ENCODE measurements around the gene SPSB3.
A peak's percentile ranks its signal among the peaks of the same experiment; 100 is the strongest.

Gene SPSB3

DNA sequence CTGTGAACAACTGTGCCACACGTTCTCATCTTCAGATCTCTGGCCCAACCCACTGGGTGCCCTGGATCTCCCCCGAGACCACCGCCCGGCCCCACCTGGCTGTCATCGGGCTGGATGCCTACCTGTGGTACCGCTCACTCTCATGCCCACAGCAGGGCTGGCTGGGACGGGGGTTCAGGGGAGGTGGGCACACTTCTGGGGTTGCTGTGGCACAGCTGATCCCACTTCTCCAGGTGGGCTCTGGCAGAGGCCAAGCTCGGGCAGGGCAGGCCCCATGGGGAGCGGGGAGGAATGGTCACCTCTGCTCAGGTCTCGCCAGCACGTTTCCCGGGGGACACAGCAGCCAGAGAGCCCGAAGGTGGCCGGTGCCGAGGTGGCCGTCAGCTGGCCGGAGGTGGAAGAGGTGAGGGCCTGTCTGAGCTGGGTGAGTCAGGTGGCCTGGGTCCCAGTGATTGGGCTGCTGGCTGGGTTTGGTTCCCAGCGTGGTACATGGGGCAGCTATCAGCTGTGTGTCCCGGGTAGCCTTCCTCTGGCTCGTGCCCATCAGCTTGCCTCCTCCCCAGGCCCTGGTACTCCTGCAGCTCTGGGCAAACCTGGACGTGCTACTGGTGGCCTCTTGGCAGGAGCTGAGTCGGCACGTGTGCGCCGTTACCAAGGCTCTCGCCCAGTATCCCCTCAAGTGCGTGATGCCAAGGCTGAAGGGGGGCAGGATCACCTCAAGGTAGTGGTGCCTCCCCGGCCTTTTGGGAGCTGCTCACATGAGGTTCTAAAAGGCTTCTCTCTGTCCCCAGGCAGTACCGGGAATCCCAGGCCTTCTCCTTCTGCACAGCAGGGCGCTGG, 7.1 kb downstream of the SPSB3 start:
- no peak for DNase-seq (ENCODE audit: low read depth in 2 of 2)

DNA sequence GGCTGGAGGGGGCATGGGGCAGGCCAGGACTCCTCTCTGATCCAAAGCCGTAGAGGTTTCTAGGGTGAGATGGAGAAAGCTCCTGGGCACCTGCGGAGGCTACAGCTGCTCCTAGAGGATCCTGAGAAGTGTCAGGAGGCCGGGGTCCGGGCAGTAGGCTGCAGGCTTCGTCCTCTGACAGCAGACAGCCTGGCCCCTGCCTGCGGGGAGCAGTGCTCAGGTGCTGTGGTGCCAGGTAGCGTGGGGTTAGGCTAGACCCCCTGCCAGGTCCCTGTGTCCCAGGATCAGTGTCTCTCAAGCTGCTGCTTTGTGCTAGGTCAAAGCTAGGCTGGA, 8.0 kb downstream of the SPSB3 start:
- DNase-seq (ENCODE audit: low read depth in 2 of 2) = no peak

DNA sequence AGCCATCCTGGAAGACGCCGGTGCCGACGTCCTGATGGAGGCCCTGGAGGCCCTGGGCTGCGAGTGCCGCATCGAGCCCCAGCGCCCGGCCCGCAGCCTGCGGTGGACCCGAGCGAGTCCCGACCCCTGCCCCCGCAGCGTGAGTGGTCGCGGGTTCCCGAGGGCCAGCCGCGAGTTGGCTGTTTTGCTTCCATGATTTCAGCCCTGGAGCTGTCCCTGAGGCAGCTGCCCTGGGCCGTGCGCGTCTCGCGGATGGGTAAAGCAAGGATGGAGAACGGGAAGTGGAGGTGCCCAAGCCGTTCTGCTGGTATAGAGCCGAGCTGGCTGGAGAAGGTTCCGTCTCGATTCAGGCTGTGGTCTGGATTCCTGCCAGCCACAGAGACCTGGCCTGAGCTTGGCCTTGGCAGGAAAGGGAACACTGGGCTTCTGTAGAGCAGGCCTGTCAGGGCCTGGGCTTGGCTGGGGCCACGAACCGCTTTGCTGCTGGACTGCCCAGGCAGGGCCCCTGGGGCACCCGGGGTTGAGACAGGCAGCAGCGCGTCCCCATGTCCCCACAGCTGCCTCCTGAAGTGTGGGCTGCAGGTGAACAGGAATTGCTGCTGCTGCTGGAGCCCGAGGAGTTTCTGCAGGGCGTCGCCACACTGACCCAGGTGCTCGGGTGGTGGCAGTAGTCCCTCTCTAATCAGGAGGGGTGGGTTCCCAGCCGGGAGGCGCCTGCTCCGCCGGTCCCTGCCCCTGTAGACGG, 8.5 kb downstream of the SPSB3 start:
- DNase-seq (ENCODE audit: low read depth in 2 of 2) = no peak

DNA sequence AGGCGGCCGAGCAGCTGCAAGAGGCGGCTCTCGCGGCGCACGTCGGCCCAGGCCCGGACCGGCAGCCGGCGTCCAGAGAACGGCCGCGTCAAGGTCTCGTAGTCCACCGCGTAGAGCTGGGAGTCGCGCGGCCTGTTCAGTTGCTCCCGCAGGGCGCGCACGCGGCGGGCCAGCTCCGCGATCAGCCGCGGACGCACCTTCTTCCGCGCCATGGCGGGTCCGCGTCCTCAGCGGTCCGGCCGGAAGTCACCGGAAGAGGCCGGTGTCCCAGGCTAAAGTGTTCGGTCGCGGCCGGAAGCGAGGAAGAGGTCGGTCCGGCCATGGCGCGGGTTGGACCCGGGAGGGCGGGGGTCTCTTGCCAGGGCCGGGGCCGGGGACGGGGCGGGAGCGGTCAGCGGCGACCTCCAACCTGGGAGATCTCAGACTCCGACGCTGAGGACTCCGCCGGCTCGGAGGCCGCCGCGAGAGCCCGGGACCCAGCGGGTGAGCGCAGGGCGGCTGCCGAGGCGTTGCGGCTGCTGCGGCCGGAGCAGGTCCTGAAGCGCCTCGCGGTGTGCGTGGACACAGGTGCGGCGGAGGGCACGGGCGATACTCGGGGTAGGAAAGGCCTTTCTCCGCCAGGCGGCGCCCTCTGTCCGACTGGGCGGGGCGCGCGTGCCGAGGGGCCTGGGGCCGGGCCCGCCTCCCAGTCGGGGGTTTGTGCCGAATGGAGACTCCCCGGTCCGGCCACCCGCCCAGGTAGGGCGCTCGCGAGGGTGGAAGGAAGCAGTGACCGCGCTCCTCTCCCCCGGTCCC, 9.3 kb downstream of the SPSB3 start, which contains the start of gene MRPS34:
MRPS34 (minus strand) TSS at position 227 of the 795 bp plus-strand sequence; CDS start at position 212, 15 bp downstream.
- DNase-seq (ENCODE audit: low read depth in 2 of 2) = peak; percentile 69 to 73

DNA sequence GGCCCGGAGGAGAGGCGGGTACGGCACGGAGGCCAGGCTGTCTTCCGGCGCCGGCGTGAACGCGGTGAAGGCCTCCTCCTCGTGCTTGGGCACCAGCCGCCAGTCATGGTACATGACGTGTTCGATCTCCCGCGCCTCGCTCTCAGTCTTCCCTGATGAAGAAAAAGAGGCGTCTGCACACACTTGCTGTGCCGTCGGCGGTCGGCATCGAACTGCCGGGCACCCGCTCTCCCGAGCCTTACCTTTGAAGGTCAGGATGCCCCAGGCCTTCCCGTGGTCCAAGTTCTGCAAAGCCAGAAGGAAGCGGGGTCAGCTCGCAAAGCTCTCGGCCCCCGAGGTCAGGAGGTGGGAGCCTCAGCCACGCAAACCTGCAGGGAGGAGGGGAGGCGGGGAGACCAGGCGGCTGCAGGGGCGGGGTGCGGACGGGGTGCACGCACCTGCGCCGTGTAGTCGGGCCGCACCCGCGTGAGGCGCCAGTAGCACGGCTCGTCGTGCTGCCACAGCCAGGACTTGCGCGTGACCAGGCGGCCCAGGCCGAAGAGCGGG, 9.9 kb downstream of the SPSB3 start, which contains the start of gene EME2:
EME2 (plus strand) TSS at position 449 of the 546 bp plus-strand sequence. CDS start 418 bp downstream, outside the sequence.
- peak; percentile 34 to 38 for DNase-seq (ENCODE audit: low read depth in 2 of 2)

DNA sequence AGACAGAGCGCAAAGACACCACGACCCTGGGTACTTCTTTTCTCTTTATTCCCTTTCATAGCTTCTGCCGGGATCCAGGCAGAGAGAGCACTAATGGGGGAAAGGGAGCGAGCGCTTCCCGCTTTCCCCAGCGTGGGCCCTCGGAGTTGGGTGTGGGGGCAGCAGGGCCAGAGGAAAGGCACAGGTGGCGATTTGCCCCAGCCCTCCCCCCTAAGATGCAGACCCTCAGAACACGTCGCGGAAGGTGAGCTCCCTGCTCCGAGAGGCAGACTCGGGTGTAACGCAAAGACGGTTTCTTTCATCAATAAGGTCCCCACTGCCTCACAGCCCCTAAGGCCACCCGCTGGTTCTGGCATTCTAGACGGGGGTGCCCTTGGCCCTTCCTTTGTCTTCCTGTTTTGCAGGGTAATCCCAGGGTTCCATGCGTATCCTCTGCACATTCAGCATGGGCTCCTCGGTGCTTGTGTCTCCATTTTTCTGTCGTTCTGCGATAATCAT, 10.5 kb downstream of the SPSB3 start:
- DNase-seq (ENCODE audit: low read depth in 2 of 2) = no peak

DNA sequence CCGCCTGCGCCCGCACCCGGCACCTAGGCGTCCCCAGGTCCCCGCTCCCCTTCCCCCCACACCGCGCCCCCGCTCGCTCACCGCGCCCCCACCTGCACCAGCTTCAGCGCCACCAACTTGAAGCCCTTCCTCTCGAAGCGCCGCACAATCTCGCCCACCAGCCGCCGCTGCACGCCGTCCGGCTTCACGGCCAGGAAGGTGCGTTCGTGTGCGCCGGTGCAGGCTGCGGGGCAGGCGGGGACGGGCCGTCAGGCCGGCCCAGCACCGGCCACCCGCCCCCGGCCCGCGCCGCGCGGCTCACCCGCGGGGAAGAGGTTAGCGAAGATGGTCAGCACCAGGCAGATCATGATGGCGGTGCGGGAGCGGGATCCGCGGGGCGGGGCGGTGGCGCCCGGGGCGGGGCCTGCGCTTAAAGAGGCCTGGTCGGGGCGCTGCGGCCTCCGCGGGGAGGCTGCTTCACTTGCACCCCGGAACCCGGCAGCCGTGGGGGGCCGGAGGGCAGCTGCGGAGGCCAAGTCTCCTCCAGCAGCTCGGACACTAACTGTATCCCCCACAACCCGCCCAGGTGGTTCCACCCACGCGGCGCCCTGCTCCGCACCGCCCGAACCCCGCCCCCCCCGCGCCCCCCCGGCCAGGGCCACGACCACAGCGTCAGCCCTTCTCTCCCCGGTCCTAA, 11.0 kb downstream of the SPSB3 start, which contains the start of gene NME3:
NME3 (minus strand) TSS at position 356 of the 676 bp plus-strand sequence; CDS start at position 347, 9 bp downstream.
- DNase-seq (ENCODE audit: low read depth in 2 of 2) = peak; percentile 63 to 77

DNA sequence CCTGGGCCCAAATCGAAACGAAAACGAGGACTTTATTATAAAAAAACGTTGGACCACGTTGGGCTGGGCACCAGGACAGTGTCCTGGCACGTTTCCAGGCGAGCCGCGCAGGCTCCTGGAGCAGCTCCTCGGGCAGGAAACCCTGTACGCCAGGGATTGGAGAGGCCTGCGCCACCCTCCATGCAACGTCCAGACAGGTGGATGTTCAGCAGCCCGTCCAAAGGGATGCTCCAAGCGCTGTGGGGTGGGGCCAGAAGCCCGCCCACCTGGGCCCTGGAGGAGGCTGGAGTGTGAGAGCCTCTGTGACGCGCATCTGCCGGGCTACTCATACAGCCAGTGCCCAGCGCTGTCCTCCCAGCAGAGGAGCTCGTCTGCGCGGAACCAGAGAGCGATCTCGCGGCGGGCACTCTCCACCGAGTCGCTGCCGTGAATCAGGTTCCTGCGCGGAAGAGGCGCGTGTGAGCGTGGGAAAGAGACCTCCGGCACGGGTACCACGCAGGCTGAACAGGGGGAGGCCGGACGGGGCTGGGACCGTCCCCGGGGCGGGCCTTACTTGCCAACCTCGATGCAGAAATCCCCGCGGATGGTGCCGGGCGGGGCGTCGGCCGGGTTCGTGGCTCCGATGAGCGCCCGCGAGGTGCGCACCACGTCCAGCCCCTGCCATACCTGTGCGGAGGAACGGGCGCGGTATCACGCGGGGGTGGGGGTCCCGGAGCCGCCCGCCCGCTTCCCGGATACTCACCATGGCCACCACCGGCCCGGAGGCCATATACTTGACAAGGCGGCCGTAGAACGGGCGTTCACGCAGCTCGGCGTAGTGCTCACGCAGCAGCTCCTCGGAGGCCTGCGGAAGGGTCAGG, 11.8 kb downstream of the SPSB3 start:
- peak; percentile 32 to 60 for DNase-seq (ENCODE audit: low read depth in 2 of 2)

DNA sequence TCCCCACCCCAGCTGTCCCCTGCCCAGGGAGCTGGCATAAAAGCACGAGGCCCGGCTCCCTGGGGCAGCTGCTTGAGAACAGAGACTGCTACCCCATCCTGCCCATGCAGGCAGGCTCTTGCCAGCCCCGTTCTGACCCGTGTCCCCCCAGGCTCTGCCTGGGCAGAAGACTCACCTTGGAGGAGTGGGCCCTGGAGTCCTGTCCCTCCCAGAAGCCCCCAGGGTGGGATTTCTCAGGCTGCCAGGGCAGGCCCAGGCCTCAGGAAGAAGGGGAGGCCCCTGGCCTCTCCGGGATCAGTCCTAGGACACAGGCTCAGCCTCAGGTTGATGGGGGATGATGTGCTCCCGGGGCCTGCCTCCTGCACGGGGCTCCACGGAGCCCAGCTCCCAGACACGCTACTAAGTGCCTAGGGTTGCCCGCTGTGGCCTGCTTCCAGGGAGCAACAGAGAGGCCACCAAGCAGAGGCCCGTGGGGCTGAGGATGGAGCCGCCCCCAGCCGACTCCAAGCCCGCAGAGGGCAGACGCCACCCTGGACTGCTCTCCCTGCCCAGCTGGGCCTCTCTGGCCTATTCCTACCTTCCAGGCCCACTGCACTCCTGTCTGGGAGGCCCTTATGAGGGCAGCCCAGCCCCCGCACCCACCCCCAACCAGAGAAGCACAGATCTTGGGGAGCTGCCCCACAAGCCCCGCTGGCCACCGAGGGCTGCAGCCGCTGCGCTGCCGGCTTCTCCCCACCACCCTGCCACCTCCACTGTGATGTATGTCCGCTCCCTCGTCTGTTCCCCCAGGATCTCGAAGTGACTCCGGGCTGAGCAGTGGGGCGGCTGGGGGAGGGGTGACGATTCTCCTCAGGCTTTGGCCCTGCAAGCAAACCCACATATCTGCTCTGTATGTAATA, 12.7 kb downstream of the SPSB3 start:
- DNase-seq (ENCODE audit: low read depth in 2 of 2) = no peak

DNA sequence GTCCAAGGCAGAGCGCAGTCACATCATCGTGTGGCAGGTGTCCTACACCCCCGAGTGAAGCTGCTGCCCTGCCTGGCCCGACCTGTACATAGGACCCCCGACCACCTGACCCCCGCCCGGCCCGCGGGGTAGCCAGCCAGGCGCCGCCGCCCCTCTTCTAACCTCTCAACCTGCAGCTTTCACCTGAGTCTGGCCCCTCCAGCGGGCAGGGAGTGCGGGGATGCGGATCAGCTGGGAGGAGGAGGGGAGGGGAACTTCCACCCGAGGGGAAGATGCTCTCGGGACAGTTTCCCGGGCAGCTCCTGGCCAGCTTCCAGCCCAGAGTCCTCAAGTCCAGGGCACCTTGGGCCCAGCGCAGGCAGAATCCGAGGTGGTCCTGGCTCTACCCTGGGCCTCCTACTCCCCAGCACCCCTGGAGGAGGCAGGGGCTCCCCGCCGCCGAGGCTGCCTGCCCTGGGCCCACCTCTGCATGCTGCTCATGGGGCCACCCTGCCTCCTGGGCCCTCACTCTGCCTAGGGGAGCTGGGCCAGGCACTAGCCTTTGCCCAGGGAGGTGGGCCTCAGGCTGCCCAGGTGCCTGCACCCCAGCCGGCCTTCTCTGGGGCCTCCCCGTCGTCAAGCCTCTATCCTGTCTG, 13.5 kb downstream of the SPSB3 start:
- DNase-seq (ENCODE audit: low read depth in 2 of 2) = no peak

DNA sequence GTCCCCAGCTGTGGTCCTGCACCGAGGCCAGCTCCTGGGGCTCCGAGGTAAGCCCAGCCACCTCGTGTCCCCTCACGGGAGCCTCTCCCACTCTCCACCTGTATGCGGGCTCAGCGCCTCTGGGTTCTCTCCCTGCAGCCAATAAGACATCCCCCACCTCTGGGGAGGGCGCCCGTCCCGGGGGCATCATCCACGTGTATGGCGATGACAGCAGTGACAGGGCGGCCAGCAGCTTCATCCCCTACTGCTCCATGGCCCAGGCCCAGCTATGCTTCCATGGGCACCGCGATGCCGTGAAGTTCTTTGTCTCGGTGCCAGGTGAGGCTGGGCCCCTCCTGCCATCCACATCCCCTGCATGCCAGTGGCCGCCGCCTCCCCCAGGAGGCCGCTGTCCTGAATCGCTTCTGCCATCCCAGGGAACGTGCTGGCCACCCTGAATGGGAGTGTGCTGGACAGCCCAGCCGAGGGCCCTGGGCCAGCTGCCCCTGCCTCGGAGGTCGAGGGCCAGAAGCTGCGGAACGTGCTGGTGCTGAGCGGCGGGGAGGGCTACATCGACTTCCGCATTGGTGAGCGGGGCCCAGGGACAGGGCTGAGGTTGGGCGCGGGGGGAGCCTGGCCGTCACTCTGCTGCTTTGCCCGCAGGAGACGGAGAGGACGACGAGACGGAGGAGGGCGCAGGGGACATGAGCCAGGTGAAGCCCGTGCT, 14.2 kb downstream of the SPSB3 start:
- DNase-seq (ENCODE audit: low read depth in 2 of 2) = no peak

DNA sequence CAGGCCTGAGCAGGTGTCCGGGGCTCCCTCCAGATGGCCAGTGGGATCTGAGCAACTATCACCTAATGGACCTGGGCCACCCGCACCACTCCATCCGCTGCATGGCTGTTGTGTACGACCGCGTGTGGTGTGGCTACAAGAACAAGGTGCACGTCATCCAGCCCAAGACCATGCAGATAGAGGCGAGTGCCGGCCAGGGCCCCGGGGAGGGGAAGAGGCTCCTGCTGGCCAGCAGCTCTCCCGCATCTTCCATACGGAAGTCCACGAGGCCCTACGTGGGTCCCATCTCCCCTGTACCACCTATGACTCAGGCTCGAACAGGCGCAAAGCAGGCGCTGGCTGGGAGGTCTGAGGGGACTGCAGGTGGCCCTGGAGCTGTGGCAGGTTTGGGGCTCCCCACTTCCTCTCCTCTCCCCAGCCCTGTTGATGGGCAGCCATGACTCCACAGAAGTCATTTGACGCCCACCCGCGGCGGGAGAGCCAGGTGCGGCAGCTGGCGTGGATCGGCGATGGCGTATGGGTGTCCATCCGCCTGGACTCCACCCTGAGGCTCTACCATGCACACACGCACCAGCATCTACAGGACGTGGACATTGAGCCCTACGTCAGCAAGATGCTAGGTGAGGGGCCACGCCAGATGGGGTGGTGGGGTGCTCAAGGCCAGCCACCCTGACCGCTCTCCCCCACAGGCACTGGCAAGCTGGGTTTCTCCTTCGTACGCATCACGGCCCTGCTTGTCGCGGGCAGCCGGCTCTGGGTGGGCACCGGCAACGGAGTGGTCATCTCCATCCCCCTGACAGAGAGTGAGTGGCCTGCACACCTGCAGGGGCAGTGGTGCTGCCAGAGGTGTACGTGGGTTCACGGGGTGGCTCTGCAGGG, 15.0 kb downstream of the SPSB3 start:
- DNase-seq (ENCODE audit: low read depth in 2 of 2) = no peak

DNA sequence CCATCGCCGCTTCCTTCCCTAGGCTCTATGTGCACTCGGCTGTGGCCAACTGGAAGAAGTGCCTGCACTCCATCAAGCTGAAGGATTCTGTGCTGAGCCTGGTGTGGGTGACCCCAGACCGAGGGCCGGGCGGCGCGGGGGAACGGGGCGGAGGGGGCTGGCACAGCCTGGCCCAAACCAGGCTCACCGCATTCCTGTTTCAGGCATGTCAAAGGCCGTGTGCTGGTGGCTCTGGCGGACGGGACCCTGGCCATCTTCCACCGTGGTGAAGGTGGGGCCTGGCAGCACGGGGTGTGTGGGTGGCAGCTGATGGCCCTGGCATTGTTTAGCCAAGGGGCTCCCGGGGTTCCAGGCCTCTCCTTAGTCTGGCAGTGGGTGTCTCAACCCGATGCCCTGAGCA, 15.7 kb downstream of the SPSB3 start:
- no peak for DNase-seq (ENCODE audit: low read depth in 2 of 2)

DNA sequence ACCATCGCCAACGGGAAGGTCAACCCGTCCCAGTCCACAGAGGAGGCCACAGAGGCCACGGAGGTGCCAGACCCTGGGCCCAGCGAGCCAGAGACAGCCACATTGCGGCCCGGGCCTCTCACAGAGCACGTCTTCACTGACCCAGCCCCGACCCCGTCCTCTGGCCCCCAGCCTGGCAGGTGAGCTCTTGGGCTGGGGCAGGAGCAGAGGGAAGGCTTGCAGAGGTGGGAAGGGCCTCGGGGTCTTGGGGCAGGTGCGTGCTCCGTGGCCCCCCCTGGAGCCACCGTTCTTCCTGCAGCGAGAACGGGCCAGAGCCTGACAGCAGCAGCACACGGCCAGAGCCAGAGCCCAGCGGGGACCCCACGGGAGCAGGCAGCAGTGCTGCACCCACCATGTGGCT, 16.1 kb downstream of the SPSB3 start:
- no peak for DNase-seq (ENCODE audit: low read depth in 2 of 2)

DNA sequence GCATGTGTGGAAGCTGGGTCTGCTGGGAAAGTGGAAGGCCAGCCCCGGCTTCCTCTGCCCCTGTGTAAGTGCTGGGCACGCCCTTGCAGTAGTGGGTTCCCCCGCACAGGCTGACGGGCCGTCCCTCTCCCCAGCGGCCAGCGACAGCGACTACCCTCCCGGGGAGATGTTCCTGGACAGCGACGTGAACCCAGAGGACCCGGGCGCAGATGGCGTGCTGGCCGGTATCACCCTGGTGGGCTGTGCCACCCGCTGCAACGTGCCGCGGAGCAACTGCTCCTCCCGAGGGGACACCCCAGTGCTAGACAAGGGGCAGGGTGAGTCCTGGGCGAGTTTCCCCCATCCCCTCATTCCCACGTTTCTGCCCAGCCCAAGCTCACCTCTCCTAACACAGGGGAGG, 16.5 kb downstream of the SPSB3 start:
- no peak for DNase-seq (ENCODE audit: low read depth in 2 of 2)

DNA sequence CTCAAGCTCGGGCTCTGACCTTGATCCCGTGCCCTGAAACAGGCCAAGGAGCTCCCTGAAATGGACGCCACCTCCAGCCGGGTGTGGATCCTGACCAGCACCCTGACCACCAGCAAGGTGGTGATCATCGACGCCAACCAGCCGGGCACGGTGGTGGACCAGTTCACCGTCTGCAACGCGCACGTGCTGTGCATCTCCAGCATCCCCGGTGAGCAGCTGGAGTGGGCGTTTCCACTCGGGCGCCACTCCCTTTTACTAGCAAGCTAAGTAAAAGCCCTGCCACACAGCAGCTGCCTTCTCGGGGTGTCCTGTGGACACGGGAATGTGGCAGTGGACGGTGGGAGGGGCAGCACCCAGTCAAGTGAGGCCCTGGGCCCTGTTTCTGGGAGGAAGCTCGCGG, 17.4 kb downstream of the SPSB3 start:
- DNase-seq (ENCODE audit: low read depth in 2 of 2) = no peak
